ENCODE results near the gene PAFAH1B2. TPM values are rescaled to one million over a fixed set of nuclear protein-coding genes. Genes with fewer than 3 reads are reported as not detected.
"Not testable (repeated sequence)": the region's sequence is repeated elsewhere in the genome, so short reads cannot be mapped to it uniquely, and the experiment has no call there.

PAFAH1B2 gene
- total RNA-seq, 8 experiments from 2014 or later = 56.8 to 115 (median 75.8) TPM

- no peak overlapping the region for H3K4me3 ChIP-seq
- H3K4me1 ChIP-seq (replicated peaks in 1 of 2) = no peaks in the 10 kb centered on the region
- H3K27ac ChIP-seq = no peak overlapping the region
- in situ Hi-C loops (cut with MboI; ENCODE audit: low pct_unique_long_range_greater_than_20kb in 2 of 9, low sequenced_read_pairs in 9 of 9, unreplicated experiment in 9 of 9) = no loop called here
- ATAC-seq (replicated peaks in 6 of 8) = no peak
- 63 to 100% (median 78%) methylated on average over 1 to 5 of the region's 7 CpGs; no CpG with 5 or more reads in 3 of the 10 experiments for WGBS, 10 experiments
These were observed 13.2 kb upstream of the PAFAH1B2 start for GRCh38 chr11:117130879-117131278.

DNA sequence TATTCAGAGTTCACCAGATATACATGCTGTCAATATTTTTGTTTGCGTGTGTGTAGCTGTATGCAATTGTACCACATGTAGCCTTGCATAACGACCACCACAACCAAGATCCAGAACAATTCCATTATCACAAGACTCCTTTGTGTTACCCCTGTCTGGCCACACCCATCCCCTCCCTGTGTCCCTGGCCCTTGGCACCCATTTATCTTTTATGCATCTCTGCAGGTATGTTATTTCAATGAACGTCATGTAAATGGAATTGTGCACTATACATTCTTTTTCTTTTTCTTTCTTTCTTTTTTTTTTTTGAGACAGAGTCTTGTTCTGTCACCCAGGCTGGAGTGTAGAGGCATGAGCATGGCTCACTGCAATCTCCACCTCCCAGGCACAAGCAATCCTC, 9.7 kb upstream of the PAFAH1B2 start:
- 77 to 100% (median 88%) methylated on average over 1 to 3 of the region's 3 CpGs; no CpG with 5 or more reads in 6 of the 10 experiments for whole genome bisulfite sequencing, 10 experiments
- H3K27ac ChIP-seq = no peak overlapping the region
- in situ Hi-C loops (cut with MboI; ENCODE audit: low pct_unique_long_range_greater_than_20kb in 2 of 9, low sequenced_read_pairs in 9 of 9, unreplicated experiment in 9 of 9) = no loop called here
- no peak overlapping the region for H3K4me3 ChIP-seq
- H3K4me1 ChIP-seq (replicated peaks in 1 of 2) = no peaks in the 10 kb centered on the region
- no peak for ATAC-seq (replicated peaks in 6 of 8)

DNA sequence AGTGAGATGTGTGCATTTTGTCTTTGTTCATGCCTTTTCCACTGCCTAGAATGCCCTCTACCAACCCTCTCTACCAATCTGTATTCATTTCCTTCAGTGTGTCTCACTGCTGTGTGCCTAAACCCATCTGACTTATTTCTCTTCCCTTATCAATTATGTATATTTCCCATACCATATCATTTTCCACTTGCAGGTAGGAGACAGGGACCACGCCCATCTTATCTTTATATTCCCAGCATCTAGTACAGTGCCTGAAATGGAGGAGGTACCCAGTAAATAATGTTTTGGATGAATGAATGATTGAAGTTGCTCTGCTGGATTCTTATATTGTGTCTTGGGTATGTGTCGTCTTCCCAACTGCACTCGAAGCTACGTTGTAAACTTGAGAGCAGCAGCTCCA, 9.1 kb upstream of the PAFAH1B2 start:
- in situ Hi-C loops (cut with MboI; ENCODE audit: low pct_unique_long_range_greater_than_20kb in 2 of 9, low sequenced_read_pairs in 9 of 9, unreplicated experiment in 9 of 9); H3K27ac ChIP-seq; ATAC-seq (replicated peaks in 6 of 8); H3K4me1 ChIP-seq (replicated peaks in 1 of 2); H3K4me3 ChIP-seq: not testable (repeated sequence)
- no CpG with 5 or more reads among the region's 4 CpGs for WGBS, 10 experiments

- H3K4me3 ChIP-seq; in situ Hi-C loops (cut with MboI; ENCODE audit: low pct_unique_long_range_greater_than_20kb in 2 of 9, low sequenced_read_pairs in 9 of 9, unreplicated experiment in 9 of 9); H3K4me1 ChIP-seq (replicated peaks in 1 of 2); H3K27ac ChIP-seq: not testable (repeated sequence)
- peak in 4 of 8 experiments; percentile 36 to 52 (median 47) for ATAC-seq (replicated peaks in 6 of 8)
- no CpG with 5 or more reads among the region's 15 CpGs for WGBS, 10 experiments
These were observed 6.6 kb upstream of the PAFAH1B2 start for GRCh38 chr11:117137223-117138086.

DNA sequence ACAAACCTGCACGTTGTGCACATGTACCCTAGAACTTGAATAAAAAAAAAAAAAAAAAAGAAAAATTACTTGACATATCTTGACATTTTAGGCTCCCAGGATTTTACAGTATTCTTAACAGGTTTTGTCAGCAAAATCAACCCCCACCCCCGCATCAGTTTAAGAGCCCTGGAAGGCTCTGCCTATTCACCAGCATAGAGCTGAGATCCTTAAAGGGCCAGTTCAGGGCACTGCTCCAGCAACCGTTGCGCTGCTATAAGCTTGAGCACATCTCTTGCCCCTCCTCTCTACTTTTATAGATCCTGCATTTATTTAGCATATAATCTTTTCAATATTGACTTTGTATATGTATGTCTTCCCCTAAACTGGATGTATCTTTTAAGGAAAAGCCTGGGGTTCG, 697 bp upstream of the PAFAH1B2 start:
- H3K4me1 ChIP-seq (replicated peaks in 1 of 2) = peaks cover 8 to 16% of the 10 kb centered on the region in 2 donors
- in situ Hi-C loops (cut with MboI; ENCODE audit: low pct_unique_long_range_greater_than_20kb in 2 of 9, low sequenced_read_pairs in 9 of 9, unreplicated experiment in 9 of 9) = no loop called here
- 0 to 17% (median 8%) methylated on average over 1 to 5 of the region's 5 CpGs; no CpG with 5 or more reads in 2 of the 10 experiments for WGBS, 10 experiments
- H3K27ac ChIP-seq = peak overlapping the region; percentile 93
- peak overlapping the region; percentile 70 to 92 (median 86) for H3K4me3 ChIP-seq
- peak; percentile 12 to 44 (median 32) for ATAC-seq (replicated peaks in 6 of 8)

DNA sequence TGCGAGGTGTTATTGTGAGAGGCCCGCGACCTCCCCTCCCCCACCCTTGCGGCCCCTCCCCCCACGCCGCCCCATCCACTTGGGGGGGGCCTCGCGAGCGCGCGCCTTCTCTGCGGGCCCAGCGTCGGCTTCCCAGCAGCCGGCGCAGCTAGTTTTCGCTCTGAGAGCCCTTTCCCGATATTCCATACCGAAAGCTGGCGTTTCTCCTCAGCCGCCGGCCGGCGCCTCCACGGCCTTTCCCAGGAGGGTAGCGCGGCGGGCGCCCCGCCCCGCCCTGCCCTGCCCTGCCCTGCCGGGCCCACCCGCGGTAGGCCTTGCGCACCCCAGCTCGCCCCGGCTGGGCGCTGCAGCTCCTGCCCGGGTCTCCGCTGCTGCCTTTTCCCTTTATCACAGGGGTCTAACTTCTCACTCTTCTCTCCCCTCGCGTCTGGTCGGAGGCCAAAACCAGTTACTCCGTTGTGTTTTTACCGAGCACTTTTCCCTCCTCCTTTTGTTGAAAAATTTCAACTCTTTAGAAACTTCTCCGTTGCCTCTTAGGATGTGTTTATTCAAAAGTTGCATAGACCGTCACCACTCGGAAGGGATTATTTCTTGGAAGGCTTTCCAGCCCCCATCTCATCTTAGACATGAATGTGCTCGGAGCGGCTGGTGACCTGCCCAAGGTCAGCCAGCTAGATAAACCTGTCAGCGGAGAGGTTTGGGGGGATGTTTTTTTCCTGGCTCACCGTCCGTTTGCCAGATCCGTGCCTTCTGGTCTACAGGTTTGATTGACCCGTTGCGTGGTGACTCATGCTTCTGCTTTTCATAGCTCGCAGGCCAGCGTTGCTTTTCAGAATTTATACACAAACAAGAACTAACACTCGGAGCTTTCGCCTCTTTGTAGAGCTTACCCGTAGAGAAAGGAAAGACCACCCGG, 648 bp downstream of the PAFAH1B2 start:
- Histone ChIP-seq H3K4me3 (peak overlapping the region; percentile 70 to 92 (median 86)), H3K27ac (peak overlapping the region; percentile 93), H3K4me1 (replicated peaks in 1 of 2) (peaks cover 8 to 16% of the 10 kb centered on the region in 2 donors)
- in situ Hi-C loops (cut with MboI; ENCODE audit: low pct_unique_long_range_greater_than_20kb in 2 of 9, low sequenced_read_pairs in 9 of 9, unreplicated experiment in 9 of 9) = no loop called here
- ATAC-seq (replicated peaks in 6 of 8) = peak; percentile 57 to 70 (median 66)
- WGBS, 10 experiments = 0 to 4% (median 0%) methylated on average over 1 to 12 of the region's 62 CpGs; no CpG with 5 or more reads in 1 of the 10 experiments

DNA sequence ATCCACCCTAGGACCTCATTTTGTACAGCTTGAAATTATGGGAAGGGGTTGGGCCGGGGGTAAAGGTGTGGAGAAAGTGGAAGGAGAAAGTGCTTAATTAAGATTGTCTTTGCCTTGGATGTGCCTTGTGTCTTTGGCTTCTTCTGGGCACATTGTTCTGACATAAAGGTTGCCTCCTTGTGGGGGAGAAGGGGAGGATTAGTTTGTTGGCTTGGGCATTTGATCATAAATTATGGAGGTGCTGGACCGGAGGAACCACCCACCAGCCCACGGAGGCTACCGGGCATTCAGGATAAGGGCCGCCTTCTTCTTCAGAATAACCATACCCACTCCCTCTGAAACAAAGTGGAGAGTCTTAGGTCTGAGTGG, 1.3 kb downstream of the PAFAH1B2 start:
- Histone ChIP-seq H3K4me1 (replicated peaks in 1 of 2) (peaks cover 8 to 16% of the 10 kb centered on the region in 2 donors), H3K4me3 (peak overlapping the region; percentile 70 to 92 (median 86)), H3K27ac (peak overlapping the region; percentile 93)
- WGBS, 10 experiments = 0 to 5% (median 0%) methylated on average over 1 to 5 of the region's 5 CpGs; no CpG with 5 or more reads in 3 of the 10 experiments
- in situ Hi-C loops (cut with MboI; ENCODE audit: low pct_unique_long_range_greater_than_20kb in 2 of 9, low sequenced_read_pairs in 9 of 9, unreplicated experiment in 9 of 9) = no loop called here
- ATAC-seq (replicated peaks in 6 of 8) = peak; percentile 4 to 30 (median 11)

DNA sequence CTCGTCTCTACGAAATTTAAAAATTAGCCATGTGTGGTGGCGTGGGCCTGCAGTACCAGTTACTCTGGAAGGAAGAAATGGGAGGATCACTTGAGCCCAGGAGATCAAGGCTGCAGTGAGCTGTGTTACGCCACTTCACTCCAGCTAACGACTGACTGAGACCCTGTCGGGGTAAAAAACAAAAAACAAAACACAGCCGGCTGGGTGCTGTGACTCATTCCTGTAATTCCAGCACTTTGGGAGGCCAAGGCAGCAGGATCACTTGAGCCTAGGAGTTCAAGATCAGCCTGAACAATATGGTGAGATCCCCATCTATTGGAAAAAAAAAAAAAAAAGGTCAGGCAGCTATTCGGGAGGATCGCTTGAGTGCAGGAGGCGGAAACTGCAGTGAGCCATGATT, 2.4 kb downstream of the PAFAH1B2 start:
- 40 to 100% (median 79%) methylated on average over 1 to 10 of the region's 10 CpGs; no CpG with 5 or more reads in 2 of the 10 experiments for WGBS, 10 experiments
- no peak overlapping the region for H3K27ac ChIP-seq

DNA sequence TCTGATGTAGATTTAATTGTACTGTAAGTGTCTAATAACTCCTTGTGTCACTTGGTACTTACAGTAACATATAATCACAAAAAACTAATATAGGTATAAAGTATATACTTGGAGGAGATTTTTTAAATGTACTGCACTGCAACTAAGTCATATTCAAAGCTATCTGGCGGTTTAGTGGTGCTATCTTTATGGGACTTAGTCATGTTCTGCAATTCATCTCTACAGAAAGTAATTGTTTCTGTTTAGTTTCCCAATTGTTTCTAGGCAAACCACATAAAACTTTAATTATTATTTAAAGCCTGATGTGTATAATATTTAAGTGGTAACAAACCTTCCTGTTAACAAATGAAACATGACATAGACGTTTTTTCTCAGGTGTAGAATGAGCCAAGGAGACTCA, 8.0 kb downstream of the PAFAH1B2 start:
- peaks cover 3 to 5% of the 10 kb centered on the region in 2 donors for H3K4me1 ChIP-seq (replicated peaks in 1 of 2)
- in situ Hi-C loops (cut with MboI; ENCODE audit: low pct_unique_long_range_greater_than_20kb in 2 of 9, low sequenced_read_pairs in 9 of 9, unreplicated experiment in 9 of 9) = no loop called here
- H3K4me3 ChIP-seq = no peak overlapping the region
- WGBS, 10 experiments = 50 to 90% (median 67%) methylated on average over 2 of the region's 2 CpGs; no CpG with 5 or more reads in 5 of the 10 experiments
- no peak overlapping the region for H3K27ac ChIP-seq
- no peak for ATAC-seq (replicated peaks in 6 of 8)

More for the DNA sequence above, 2.4 kb downstream of the PAFAH1B2 start:
- ATAC-seq (replicated peaks in 6 of 8) = no peak
- Histone ChIP-seq H3K4me3 (no peak overlapping the region), H3K4me1 (replicated peaks in 1 of 2) (peaks cover 8 to 16% of the 10 kb centered on the region in 2 donors)
- in situ Hi-C loops (cut with MboI; ENCODE audit: low pct_unique_long_range_greater_than_20kb in 2 of 9, low sequenced_read_pairs in 9 of 9, unreplicated experiment in 9 of 9) = no loop called here

GRCh38 chr11:117154468-117154867, 10.4 kb downstream of the PAFAH1B2 start:
- Histone ChIP-seq H3K27ac (no peak overlapping the region), H3K4me3 (no peak overlapping the region), H3K4me1 (replicated peaks in 1 of 2) (no peaks in the 10 kb centered on the region)
- in situ Hi-C loops (cut with MboI; ENCODE audit: low pct_unique_long_range_greater_than_20kb in 2 of 9, low sequenced_read_pairs in 9 of 9, unreplicated experiment in 9 of 9) = no loop called here
- ATAC-seq (replicated peaks in 6 of 8) = no peak
- 93 to 100% (median 100%) methylated on average over 1 to 5 of the region's 5 CpGs; no CpG with 5 or more reads in 1 of the 10 experiments for WGBS, 10 experiments

GRCh38 chr11:117157507-117157906, 13.4 kb downstream of the PAFAH1B2 start:
- Histone ChIP-seq H3K4me1 (replicated peaks in 1 of 2) (no peaks in the 10 kb centered on the region), H3K27ac (no peak overlapping the region), H3K4me3 (no peak overlapping the region)
- in situ Hi-C loops (cut with MboI; ENCODE audit: low pct_unique_long_range_greater_than_20kb in 2 of 9, low sequenced_read_pairs in 9 of 9, unreplicated experiment in 9 of 9) = no loop called here
- WGBS, 10 experiments = 90 to 100% (median 92%) methylated on average over 2 of the region's 2 CpGs; no CpG with 5 or more reads in 7 of the 10 experiments
- ATAC-seq (replicated peaks in 6 of 8) = no peak

GRCh38 chr11:117159892-117160291, 15.8 kb downstream of the PAFAH1B2 start:
- H3K4me1 ChIP-seq (replicated peaks in 1 of 2) = no peaks in the 10 kb centered on the region
- ATAC-seq (replicated peaks in 6 of 8) = no peak
- no peak overlapping the region for H3K4me3 ChIP-seq
- in situ Hi-C loops (cut with MboI; ENCODE audit: low pct_unique_long_range_greater_than_20kb in 2 of 9, low sequenced_read_pairs in 9 of 9, unreplicated experiment in 9 of 9) = no loop called here
- 83 to 100% (median 100%) methylated on average over 1 to 2 of the region's 2 CpGs; no CpG with 5 or more reads in 3 of the 10 experiments for whole genome bisulfite sequencing, 10 experiments
- H3K27ac ChIP-seq = no peak overlapping the region

DNA sequence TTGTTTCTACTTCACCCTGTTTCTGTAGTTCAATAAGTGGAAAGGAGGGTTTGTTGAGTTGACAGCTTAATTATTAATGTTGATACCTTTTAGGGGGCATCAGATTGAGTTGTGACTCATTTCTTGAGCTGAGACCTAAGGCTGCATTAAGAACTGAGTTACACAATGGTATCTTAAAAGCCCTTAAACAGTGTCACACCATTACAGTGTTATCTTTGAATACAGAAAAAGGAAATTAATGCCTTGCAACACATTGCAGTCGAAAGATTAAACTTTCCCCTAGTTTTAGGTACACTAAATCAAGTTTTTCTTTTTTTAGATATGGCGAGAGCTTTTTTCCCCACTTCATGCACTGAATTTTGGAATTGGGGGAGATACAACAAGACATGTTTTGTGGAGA, 16.7 kb downstream of the PAFAH1B2 start:
- no peaks in the 10 kb centered on the region for H3K4me1 ChIP-seq (replicated peaks in 1 of 2)
- no peak overlapping the region for H3K4me3 ChIP-seq
- in situ Hi-C loops (cut with MboI; ENCODE audit: low pct_unique_long_range_greater_than_20kb in 2 of 9, low sequenced_read_pairs in 9 of 9, unreplicated experiment in 9 of 9) = no loop called here
- no peak for ATAC-seq (replicated peaks in 6 of 8)
- 83 to 100% (median 100%) methylated on average over 1 to 2 of the region's 2 CpGs; no CpG with 5 or more reads in 1 of the 10 experiments for WGBS, 10 experiments
- H3K27ac ChIP-seq = no peak overlapping the region

Data from motor neuron (in vitro differentiated cells).